Right atrium auricular region (tissue), 2 donors: Measurements from ENCODE around the gene FCHSD2. TPM values are rescaled to one million over a fixed set of nuclear protein-coding genes. Genes with fewer than 3 reads are reported as not detected.
A peak's percentile ranks its signal among the peaks of the same experiment; 100 is the strongest.

ENCODE experiments used
- DNase-seq: peaks from one replicate; pipeline ENCODE4 v3.0.0-alpha.2; 2019; ENCODE audit warnings: low spot score
- H3K27ac ChIP-seq, 2 donors: fragments of 200-600 bp; sonication (generic); 1 replicate in 1 of 2; 2 replicates in 1 of 2; pipeline ENCODE4 v1.5.1; 2016 to 2019
- H3K27me3 ChIP-seq, 2 donors: fragments of 200-600 bp; sonication (generic); one replicate each; pipeline versions ENCODE4 v1.5.1 to v1.6.0; 2017 to 2019
- H3K36me3 ChIP-seq: fragments of 200-600 bp; sonication (generic); one replicate; pipeline ENCODE4 v1.5.1; 2016
- H3K4me1 ChIP-seq, 2 donors: fragments of 200-600 bp; sonication (generic); one replicate each; pipeline versions ENCODE4 v1.5.1 to v1.6.0; 2017 to 2019
- H3K4me3 ChIP-seq, 2 donors: fragments of 200-600 bp; sonication (generic); 1 replicate in 1 of 2; 2 replicates in 1 of 2; pipeline ENCODE4 v1.5.1; 2017 to 2019; ENCODE audit warnings: mild to moderate bottlenecking in 1 of 2, moderate library complexity in 1 of 2
- H3K9me3 ChIP-seq, 2 donors: fragments of 200-600 bp; sonication (generic); one replicate each; pipeline ENCODE4 v1.5.1; 2019
- CTCF ChIP-seq, 2 donors: fragments of 200-600 bp; sonication (generic); IDR thresholded peaks; one replicate each; pipeline ENCODE4 v1.5.1; 2019; ENCODE audit warnings: antibody characterized with exemption in 2 of 2
- total RNA-seq, 2 donors: library from RNA; depleted of rRNA; stranded (reverse); fragments of >200 nt; gene quantifications; one replicate each; pipeline ENCODE4 v1.1.0, GENCODE V29; 2016

FCHSD2 gene
- total RNA-seq, 2 donors from 2014 or later, result 23.9 to 24.0 TPM

GRCh38 chr11:72821221-72821919 is 320.7 kb downstream of the FCHSD2 start:
- peak overlapping the region; percentile 63 to 80 for H3K27ac ChIP-seq
- peaks cover 21% of the 10 kb centered on the region for H3K36me3 ChIP-seq
- peak overlapping the region; percentile 42 to 60 for H3K4me3 ChIP-seq
- peaks cover 0 to 22% of the 10 kb centered on the region in 2 donors for H3K4me1 ChIP-seq
- no peak for TF ChIP-seq CTCF (IDR thresholded peaks at IDR 0.05)
- no peaks in the 10 kb centered on the region for H3K27me3 ChIP-seq
- H3K9me3 ChIP-seq, result no peaks in the 10 kb centered on the region
- no peak for DNase-seq

GRCh38 chr11:72820439-72821139 is 321.5 kb downstream of the FCHSD2 start:
- H3K36me3 ChIP-seq, result peaks cover 21% of the 10 kb centered on the region

GRCh38 chr11:72818971-72819370 is 323.1 kb downstream of the FCHSD2 start:
- no peak for DNase-seq
- H3K4me1 ChIP-seq, result peaks cover 0 to 40% of the 10 kb centered on the region in 2 donors
- no peak overlapping the region for H3K27ac ChIP-seq
- H3K9me3 ChIP-seq, result no peaks in the 10 kb centered on the region
- H3K27me3 ChIP-seq, result no peaks in the 10 kb centered on the region
- H3K4me3 ChIP-seq, result no peak overlapping the region
- H3K36me3 ChIP-seq, result peaks cover 21% of the 10 kb centered on the region
- TF ChIP-seq CTCF (IDR thresholded peaks at IDR 0.05), result no peak

More at GRCh38 chr11:72820439-72821139, 321.5 kb downstream of the FCHSD2 start:
- no peak overlapping the region for H3K27ac ChIP-seq
- H3K9me3 ChIP-seq, result no peaks in the 10 kb centered on the region
- no peak overlapping the region for H3K4me3 ChIP-seq
- TF ChIP-seq CTCF (IDR thresholded peaks at IDR 0.05), result no peak
- no peak for DNase-seq
- no peaks in the 10 kb centered on the region for H3K27me3 ChIP-seq
- peaks cover 0 to 30% of the 10 kb centered on the region in 2 donors for H3K4me1 ChIP-seq

- H3K9me3 ChIP-seq, result no peaks in the 10 kb centered on the region
- peaks cover 21% of the 10 kb centered on the region for H3K36me3 ChIP-seq
- H3K4me1 ChIP-seq, result peaks cover 0 to 48% of the 10 kb centered on the region in 2 donors
- no peak for TF ChIP-seq CTCF (IDR thresholded peaks at IDR 0.05)
- DNase-seq, result no peak
- no peaks in the 10 kb centered on the region for H3K27me3 ChIP-seq
- no peak overlapping the region for H3K27ac ChIP-seq
- no peak overlapping the region for H3K4me3 ChIP-seq
Observed at GRCh38 chr11:72817966-72818365, 324.2 kb downstream of the FCHSD2 start.

- DNase-seq, result no peak
- Histone ChIP-seq H3K27ac (no peak overlapping the region), H3K36me3 (peaks cover 21% of the 10 kb centered on the region), H3K9me3 (no peaks in the 10 kb centered on the region), H3K4me1 (peaks cover 0 to 47% of the 10 kb centered on the region in 2 donors), H3K4me3 (no peak overlapping the region), H3K27me3 (no peaks in the 10 kb centered on the region)
- no peak for TF ChIP-seq CTCF (IDR thresholded peaks at IDR 0.05)
Observed at GRCh38 chr11:72816404-72816990, 325.6 kb downstream of the FCHSD2 start.
